ENCODE results near the gene PLOD2. TPM values are rescaled to one million over a fixed set of nuclear protein-coding genes. Genes with fewer than 3 reads are reported as not detected.

PLOD2 gene
- total RNA-seq, 2 donors from 2014 or later, result 66.7 to 245 TPM

GRCh38 chr3:146085678-146086077 lies 75.3 kb downstream of the PLOD2 start:
- no peak for DNase-seq
- Histone ChIP-seq H3K4me1 (no peaks in the 10 kb centered on the region), H3K4me3 (no peak overlapping the region), H3K27ac (no peak overlapping the region), H3K27me3 (no peaks in the 10 kb centered on the region), H3K36me3 (no peaks in the 10 kb centered on the region), H3K9ac (ENCODE audit: low read depth in 2 of 2, low read length in 2 of 2) (no peak overlapping the region), H3K9me3 (no peaks in the 10 kb centered on the region)
- TF ChIP-seq, protein P1, sequence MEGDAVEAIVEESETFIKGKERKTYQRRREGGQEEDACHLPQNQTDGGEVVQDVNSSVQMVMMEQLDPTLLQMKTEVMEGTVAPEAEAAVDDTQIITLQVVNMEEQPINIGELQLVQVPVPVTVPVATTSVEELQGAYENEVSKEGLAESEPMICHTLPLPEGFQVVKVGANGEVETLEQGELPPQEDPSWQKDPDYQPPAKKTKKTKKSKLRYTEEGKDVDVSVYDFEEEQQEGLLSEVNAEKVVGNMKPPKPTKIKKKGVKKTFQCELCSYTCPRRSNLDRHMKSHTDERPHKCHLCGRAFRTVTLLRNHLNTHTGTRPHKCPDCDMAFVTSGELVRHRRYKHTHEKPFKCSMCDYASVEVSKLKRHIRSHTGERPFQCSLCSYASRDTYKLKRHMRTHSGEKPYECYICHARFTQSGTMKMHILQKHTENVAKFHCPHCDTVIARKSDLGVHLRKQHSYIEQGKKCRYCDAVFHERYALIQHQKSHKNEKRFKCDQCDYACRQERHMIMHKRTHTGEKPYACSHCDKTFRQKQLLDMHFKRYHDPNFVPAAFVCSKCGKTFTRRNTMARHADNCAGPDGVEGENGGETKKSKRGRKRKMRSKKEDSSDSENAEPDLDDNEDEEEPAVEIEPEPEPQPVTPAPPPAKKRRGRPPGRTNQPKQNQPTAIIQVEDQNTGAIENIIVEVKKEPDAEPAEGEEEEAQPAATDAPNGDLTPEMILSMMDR (IDR thresholded peaks at IDR 0.05), result no peak
- intact Hi-C loops (cut with DNase I), result no loop called here

DNA sequence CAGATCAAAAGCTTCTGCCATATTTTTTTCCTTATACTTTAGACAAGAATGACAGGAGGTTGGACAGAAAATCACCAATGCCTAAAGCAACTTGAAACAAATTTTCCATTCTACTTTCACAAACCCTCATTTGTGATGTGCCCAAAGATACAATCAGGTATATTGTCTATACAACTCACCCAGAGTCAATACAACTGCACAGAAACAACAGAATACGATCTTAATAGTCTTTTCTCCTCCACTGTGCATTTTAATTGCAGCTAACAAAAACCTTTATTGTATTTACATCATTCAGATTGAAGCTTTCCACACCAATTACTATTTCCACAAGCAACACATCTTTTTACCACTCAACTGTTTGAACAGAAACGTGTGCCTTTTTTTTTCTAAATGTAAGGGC lies 80.4 kb downstream of the PLOD2 start:
- Histone ChIP-seq H3K36me3 (no peaks in the 10 kb centered on the region), H3K4me1 (no peaks in the 10 kb centered on the region), H3K27me3 (no peaks in the 10 kb centered on the region), H3K9ac (ENCODE audit: low read depth in 2 of 2, low read length in 2 of 2) (no peak overlapping the region), H3K27ac (no peak overlapping the region), H3K9me3 (no peaks in the 10 kb centered on the region), H3K4me3 (no peak overlapping the region)
- DNase-seq, result no peak
- TF ChIP-seq, protein P1 (IDR thresholded peaks at IDR 0.05), result no peak
- intact Hi-C loops (cut with DNase I), result no loop called here

DNA sequence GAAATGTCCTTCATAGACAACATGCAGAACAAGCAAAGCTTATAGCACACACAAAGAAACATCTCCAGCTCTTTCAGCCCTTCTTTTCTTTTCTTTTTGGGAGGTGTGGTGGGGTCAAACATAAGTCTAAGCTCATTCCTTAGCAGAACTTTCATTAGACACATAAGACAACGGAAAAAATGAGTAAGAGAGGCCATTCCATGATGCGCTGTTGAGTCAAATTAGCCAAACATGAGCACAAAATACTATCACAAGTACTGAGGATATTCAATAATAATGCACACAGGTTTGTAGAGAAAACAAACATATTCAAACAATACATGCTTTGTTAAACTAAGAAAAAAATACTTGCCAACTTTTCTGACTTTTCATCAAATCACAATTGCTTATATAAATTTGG lies 83.0 kb downstream of the PLOD2 start:
- H3K27me3 ChIP-seq, result no peaks in the 10 kb centered on the region
- H3K9ac ChIP-seq (ENCODE audit: low read depth in 2 of 2, low read length in 2 of 2), result no peak overlapping the region
- no peaks in the 10 kb centered on the region for H3K4me1 ChIP-seq
- H3K27ac ChIP-seq, result no peak overlapping the region
- H3K9me3 ChIP-seq, result no peaks in the 10 kb centered on the region
- TF ChIP-seq, protein P1 (IDR thresholded peaks at IDR 0.05), result no peak
- no peak overlapping the region for H3K4me3 ChIP-seq
- no peak for DNase-seq
- H3K36me3 ChIP-seq, result no peaks in the 10 kb centered on the region
- intact Hi-C loops (cut with DNase I), result no loop called here

DNA sequence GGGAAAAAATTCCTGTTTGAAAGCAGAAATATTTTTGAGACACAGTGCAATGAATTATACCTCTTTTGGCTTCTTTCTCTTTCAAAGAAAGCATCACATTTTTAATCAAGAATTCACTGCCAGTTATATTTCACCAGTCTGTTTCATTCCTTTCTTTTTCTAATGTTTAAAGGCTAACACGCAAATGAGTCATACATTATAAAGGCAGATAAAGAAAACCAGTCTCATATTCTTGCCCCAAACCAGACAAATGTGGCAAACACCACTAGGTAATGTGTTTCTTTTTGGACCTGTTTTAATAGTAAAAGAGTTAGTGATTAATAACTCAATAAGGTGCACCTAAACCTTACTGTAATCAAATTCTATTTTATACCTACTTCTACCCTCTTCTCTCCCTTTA lies 83.8 kb downstream of the PLOD2 start:
- no peak overlapping the region for H3K9ac ChIP-seq (ENCODE audit: low read depth in 2 of 2, low read length in 2 of 2)
- intact Hi-C loops (cut with DNase I), result no loop called here
- no peaks in the 10 kb centered on the region for H3K4me1 ChIP-seq
- no peaks in the 10 kb centered on the region for H3K36me3 ChIP-seq
- TF ChIP-seq, protein P1 (IDR thresholded peaks at IDR 0.05), result no peak
- no peak for DNase-seq
- H3K9me3 ChIP-seq, result no peaks in the 10 kb centered on the region
- no peak overlapping the region for H3K4me3 ChIP-seq
- no peaks in the 10 kb centered on the region for H3K27me3 ChIP-seq
- no peak overlapping the region for H3K27ac ChIP-seq

DNA sequence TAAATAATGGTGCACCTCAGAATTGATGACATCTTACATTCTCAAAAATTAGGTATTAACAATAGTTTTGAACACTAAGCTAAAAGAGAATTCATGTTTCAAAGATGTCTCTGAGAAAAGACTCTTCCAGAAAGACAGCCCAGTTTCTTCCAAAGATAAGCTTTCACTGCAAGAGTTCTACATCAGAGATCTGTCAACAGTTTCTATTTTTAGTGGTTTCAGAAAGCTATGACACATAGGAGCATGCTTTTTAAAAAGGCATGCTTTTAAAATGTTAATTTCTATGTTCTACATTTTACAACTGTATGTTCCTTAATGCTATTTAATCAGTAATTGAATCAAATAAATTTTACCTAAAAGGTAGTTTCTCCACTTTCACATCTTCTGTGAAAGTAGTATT lies 88.2 kb downstream of the PLOD2 start:
- Histone ChIP-seq H3K4me3 (no peak overlapping the region), H3K9me3 (no peaks in the 10 kb centered on the region), H3K27ac (no peak overlapping the region), H3K9ac (ENCODE audit: low read depth in 2 of 2, low read length in 2 of 2) (no peak overlapping the region), H3K27me3 (no peaks in the 10 kb centered on the region), H3K4me1 (no peaks in the 10 kb centered on the region), H3K36me3 (no peaks in the 10 kb centered on the region)
- no peak for DNase-seq
- TF ChIP-seq, protein P1 (IDR thresholded peaks at IDR 0.05), result no peak
- intact Hi-C loops (cut with DNase I), result no loop called here

GRCh38 chr3:146072061-146072460 lies 88.9 kb downstream of the PLOD2 start:
- intact Hi-C loops (cut with DNase I), result no loop called here
- H3K9ac ChIP-seq (ENCODE audit: low read depth in 2 of 2, low read length in 2 of 2), result no peak overlapping the region
- H3K27ac ChIP-seq, result no peak overlapping the region
- no peaks in the 10 kb centered on the region for H3K4me1 ChIP-seq
- TF ChIP-seq, protein P1 (IDR thresholded peaks at IDR 0.05), result no peak
- DNase-seq, result no peak
- no peak overlapping the region for H3K4me3 ChIP-seq
- H3K27me3 ChIP-seq, result no peaks in the 10 kb centered on the region
- H3K36me3 ChIP-seq, result no peaks in the 10 kb centered on the region
- no peaks in the 10 kb centered on the region for H3K9me3 ChIP-seq

Measured in colonic mucosa (tissue), 4 donors.